HepG2 (cell line): Measurements from ENCODE around the gene DGUOK. TPM values are rescaled to one million over a fixed set of nuclear protein-coding genes. Genes with fewer than 3 reads are reported as not detected.
"Not testable (repeated sequence)": the region's sequence is repeated elsewhere in the genome, so short reads cannot be mapped to it uniquely, and the experiment has no call there.

Experiments
- ATAC-seq: fragments of 200-7000 bp; cut with Tn5 transposase; 3 replicates; pipeline ENCODE4 v1.9.1; 2020; ENCODE audit warnings: mild to moderate bottlenecking, moderate library complexity
- BruUV-seq: library from RNA; stranded (reverse); fragments of 400-500 nt; replicated peaks from 2 replicates; lab custom pipeline; 2021; lab: Mats Ljungman, UMichigan
- CTCF ChIA-PET: fragments of 300-600 bp; formaldehyde crosslinking; extraction: SDS; loops from one replicate; lab custom pipeline; 2021; ENCODE audit warnings: low total read pairs, inconsistent platforms, low intra/inter-chr PET ratio; lab: Yijun Ruan, JAX
- POLR2A ChIA-PET: fragments of 350-600 bp; sonication (Branson Sonifier 250); formaldehyde crosslinking; loops from one replicate; lab custom pipeline; 2020; ENCODE audit warnings: antibody characterized with exemption, inconsistent platforms; lab: Yijun Ruan, JAX
- DNase-seq: peaks from one replicate; pipeline ENCODE4 v3.0.0-alpha.2; 2015; ENCODE audit warnings: low spot score
- FAIRE-seq: peaks from 3 replicates; lab custom pipeline; 2011; peaks lifted over from hg19 to GRCh38; lab: Jason Lieb, UNC
- H2AFZ ChIP-seq: one replicate; pipeline ENCODE4 v1.6.1; 2011; ENCODE audit warnings: low read length, inconsistent platforms
- H3K27ac ChIP-seq: fragments of 300-600 bp; 3 replicates; pipeline ENCODE4 v1.8.0; 2011; ENCODE audit warnings: mixed run types, mild to moderate bottlenecking, mixed read lengths, low read length, inconsistent platforms; ENCODE audit not compliant: insufficient read depth; ENCODE audit errors: extremely low read length
- H3K27me3 ChIP-seq, 2 experiments: fragments of 200-600 bp in 1 of 2; 2 replicates in 1 of 2; 3 replicates in 1 of 2; pipeline versions ENCODE4 v1.6.0 to v1.8.0; 2011; ENCODE audit warnings: low read length in 2 of 2, mild to moderate bottlenecking in 2 of 2, moderate library complexity in 2 of 2, inconsistent platforms in 1 of 2; ENCODE audit not compliant: insufficient read depth in 2 of 2, control insufficient read depth in 1 of 2
- H3K36me3 ChIP-seq, 2 experiments: fragments of 200-600 bp in 1 of 2; replicated peaks in 1 of 2; 2 replicates in 1 of 2; 3 replicates in 1 of 2; pipeline versions ENCODE4 v1.5.1 to v1.8.0; 2011; ENCODE audit warnings: low read length in 2 of 2, inconsistent platforms in 1 of 2; ENCODE audit not compliant: insufficient read depth in 2 of 2, control insufficient read depth in 1 of 2
- H3K4me1 ChIP-seq: 2 replicates; pipeline ENCODE4 v1.5.1; 2012; ENCODE audit warnings: low read length, inconsistent platforms; ENCODE audit not compliant: insufficient read depth
- H3K4me2 ChIP-seq: 2 replicates; pipeline ENCODE4 v1.6.0; 2011; ENCODE audit warnings: low read depth, low read length, inconsistent platforms
- H3K4me3 ChIP-seq, 3 experiments: fragments of 200-600 bp in 1 of 3; sonication (generic), shearing (Covaris generic) in 1 of 3; replicated peaks in 1 of 3; 2 replicates each; pipeline ENCODE4 v1.5.1; 2011 to 2016; ENCODE audit warnings: low read length in 3 of 3, inconsistent platforms in 2 of 3, low read depth in 2 of 3, mild to moderate bottlenecking in 2 of 3, control low read depth in 1 of 3, mixed read lengths in 1 of 3; ENCODE audit not compliant: insufficient read depth in 1 of 3
- H3K79me2 ChIP-seq: one replicate; pipeline ENCODE4 v1.6.1; 2011; ENCODE audit warnings: low read length, inconsistent platforms; ENCODE audit not compliant: insufficient read depth
- H3K9ac ChIP-seq: 2 replicates; pipeline ENCODE4 v1.6.0; 2011; ENCODE audit warnings: mild to moderate bottlenecking, low read depth, low read length, inconsistent platforms; ENCODE audit not compliant: insufficient read depth
- H3K9me3 ChIP-seq: 2 replicates; pipeline ENCODE4 v1.5.1; 2012; ENCODE audit warnings: mild to moderate bottlenecking, low read length
- H4K20me1 ChIP-seq: 2 replicates; pipeline ENCODE4 v1.6.0; 2011; ENCODE audit warnings: inconsistent platforms, mild to moderate bottlenecking, low read length, moderate library complexity; ENCODE audit not compliant: insufficient read depth
- HBP1 ChIP-seq: IDR thresholded peaks from 2 replicates; pipeline ENCODE4 v1.6.1; 2016; ENCODE audit warnings: low read depth, control low read depth
- HES4 ChIP-seq: sonication (generic); formaldehyde crosslinking; IDR thresholded peaks from 2 replicates; pipeline ENCODE4 v1.9.0; 2021; ENCODE audit warnings: mild to moderate bottlenecking, missing genetic modification reagents, borderline replicate concordance
- HMGXB4 ChIP-seq, 2 experiments: sonication (generic) in 1 of 2; formaldehyde crosslinking in 1 of 2; IDR thresholded peaks; 2 replicates each; pipeline versions ENCODE4 v1.4.0 to v1.6.1; 2018 to 2020; ENCODE audit warnings: missing genetic modification reagents in 2 of 2, borderline replicate concordance in 1 of 2, low read depth in 1 of 2, mild to moderate bottlenecking in 1 of 2, missing biosample characterization in 1 of 2
- WGBS: methylation state at CpG from one replicate; pipeline ENCODE4 v1.1.6; 2017; ENCODE audit warnings: low lambda C conversion rate; 5-methylcytosine and 5-hydroxymethylcytosine counted together
- in situ Hi-C: cut with HindIII; loops from 2 replicates; pipeline ENCODE4 v1.10.0; 2017; ENCODE audit warnings: low pct_unique_long_range_greater_than_20kb; ENCODE audit not compliant: extremely low pct_ligation_motif_present
- intact Hi-C: fragments of 100-400 bp; cut with micrococcal nuclease; formaldehyde crosslinking; loops from one replicate; pipeline ENCODE4 v1.10.0; 2022; ENCODE audit not compliant: unreplicated experiment
- polyA plus RNA-seq, 8 experiments: library from polyadenylated mRNA; depleted of rRNA in 3 of 8; stranded (reverse) in 7 of 8; unstranded in 1 of 8; fragments of >200 nt; fragmentation: Illumina TruSeq in 4 of 8; extraction: Trizol in 4 of 8; gene quantifications; 2 replicates each; pipeline versions ENCODE4 v1.2.1 to v1.2.3, GENCODE V29; 2011 to 2016; ENCODE audit warnings: low read depth in 4 of 8, missing spikeins in 1 of 8, mixed read lengths in 1 of 8; ENCODE audit not compliant: insufficient read depth in 1 of 8
- total RNA-seq, 5 experiments: library from RNA; depleted of rRNA; stranded (reverse); fragments of >200 nt; fragmentation: Illumina TruSeq; extraction: Trizol; gene quantifications; 2 replicates each; pipeline ENCODE4 v1.2.3, GENCODE V29; 2016; ENCODE audit warnings: low read depth in 1 of 5

DGUOK gene
- total and polyA plus RNA-seq, 2 of the 13 experiments (the other 11 are each of a cell fraction or from before 2014, with no cell fraction given), result 105 to 137 TPM

- TF ChIP-seq HMGXB4 (CRISPR knock-in tag; IDR thresholded peaks at IDR 0.05; ENCODE audit: borderline replicate concordance in 1 of 2, low read depth in 1 of 2) (no peak), HES4 (CRISPR knock-in tag) (no peak), HBP1 (CRISPR knock-in tag) (no peak)
- TF ChIP-seq, all 625 proteins: peak for 0
Observed at GRCh38 chr2:73903313-73903712, 23.4 kb upstream of the DGUOK start (continued).

GRCh38 chr2:73903949-73904613 lies 22.6 kb upstream of the DGUOK start:
- WGBS, result 52% methylated on average over 5 of the region's 5 CpGs
- CTCF ChIA-PET, in situ Hi-C loops, ATAC-seq, H3K9me3 ChIP-seq, H3K4me3 ChIP-seq, H4K20me1 ChIP-seq, DNase-seq, H3K4me2 ChIP-seq, intact Hi-C loops, H3K27ac ChIP-seq, H3K36me3 ChIP-seq, H2AFZ ChIP-seq, H3K9ac ChIP-seq, BruUV-seq, H3K79me2 ChIP-seq, POLR2A ChIA-PET, FAIRE-seq: not testable (repeated sequence)
- H3K4me1 ChIP-seq, result peaks cover 15% of the 10 kb centered on the region
- peaks cover 4 to 39% of the 10 kb centered on the region in 2 experiments; a peak in 3 of 5 replicates for H3K27me3 ChIP-seq
